ENCODE measurements around the gene TENT5C.

TENT5C gene

GRCh38 chr1:117590273-117590925 lies 15.4 kb upstream of the TENT5C start:
- DNase-seq (ENCODE audit: low read depth in 2 of 2, low spot score in 1 of 2), result no peak

GRCh38 chr1:117591252-117591651 lies 14.6 kb upstream of the TENT5C start:
- DNase-seq (ENCODE audit: low read depth in 2 of 2, low spot score in 1 of 2), result no peak

GRCh38 chr1:117592155-117592554 lies 13.7 kb upstream of the TENT5C start:
- no peak for DNase-seq (ENCODE audit: low read depth in 2 of 2, low spot score in 1 of 2)

- no peak for DNase-seq (ENCODE audit: low read depth in 2 of 2, low spot score in 1 of 2)
Measured at GRCh38 chr1:117594261-117594990, 11.4 kb upstream of the TENT5C start.

GRCh38 chr1:117596023-117596720 lies 9.7 kb upstream of the TENT5C start:
- no peak for DNase-seq (ENCODE audit: low read depth in 2 of 2, low spot score in 1 of 2)

GRCh38 chr1:117598489-117598888 lies 7.4 kb upstream of the TENT5C start:
- no peak for DNase-seq (ENCODE audit: low read depth in 2 of 2, low spot score in 1 of 2)

- no peak for DNase-seq (ENCODE audit: low read depth in 2 of 2, low spot score in 1 of 2)
Measured at GRCh38 chr1:117599286-117600221, 6.3 kb upstream of the TENT5C start.

GRCh38 chr1:117600325-117600943 lies 5.4 kb upstream of the TENT5C start:
- no peak for DNase-seq (ENCODE audit: low read depth in 2 of 2, low spot score in 1 of 2)

GRCh38 chr1:117600966-117601365 lies 4.9 kb upstream of the TENT5C start:
- DNase-seq (ENCODE audit: low read depth in 2 of 2, low spot score in 1 of 2), result no peak

- DNase-seq (ENCODE audit: low read depth in 2 of 2, low spot score in 1 of 2), result no peak
Measured at GRCh38 chr1:117602862-117603261, 3.0 kb upstream of the TENT5C start.

- no peak for DNase-seq (ENCODE audit: low read depth in 2 of 2, low spot score in 1 of 2)
Measured at GRCh38 chr1:117605164-117605773, 579 bp upstream of the TENT5C start.

GRCh38 chr1:117606649-117607430 lies 992 bp downstream of the TENT5C start:
- DNase-seq (ENCODE audit: low read depth in 2 of 2, low spot score in 1 of 2), result peak; percentile 12 to 33

- peak in 1 of 2 donors; percentile 7 for DNase-seq (ENCODE audit: low read depth in 2 of 2, low spot score in 1 of 2)
Measured at GRCh38 chr1:117607471-117607870, 1.6 kb downstream of the TENT5C start.

- no peak for DNase-seq (ENCODE audit: low read depth in 2 of 2, low spot score in 1 of 2)
Measured at GRCh38 chr1:117608115-117608615, 2.3 kb downstream of the TENT5C start.

- DNase-seq (ENCODE audit: low read depth in 2 of 2, low spot score in 1 of 2), result no peak
Measured at GRCh38 chr1:117608758-117609157, 2.9 kb downstream of the TENT5C start.

GRCh38 chr1:117609471-117609911 lies 3.6 kb downstream of the TENT5C start:
- DNase-seq (ENCODE audit: low read depth in 2 of 2, low spot score in 1 of 2), result no peak

GRCh38 chr1:117610036-117610435 lies 4.2 kb downstream of the TENT5C start:
- DNase-seq (ENCODE audit: low read depth in 2 of 2, low spot score in 1 of 2), result no peak

GRCh38 chr1:117611121-117611601 lies 5.3 kb downstream of the TENT5C start:
- DNase-seq (ENCODE audit: low read depth in 2 of 2, low spot score in 1 of 2), result no peak

- DNase-seq (ENCODE audit: low read depth in 2 of 2, low spot score in 1 of 2), result no peak
Measured at GRCh38 chr1:117611894-117612483, 6.1 kb downstream of the TENT5C start.
